Naive thymus-derived CD8-positive, alpha-beta T cell (primary cell): ENCODE data around the gene RBM15B. TPM values are rescaled to one million over a fixed set of nuclear protein-coding genes. Genes with fewer than 3 reads are reported as not detected.

ENCODE experiments used
- ATAC-seq, 2 donors: fragments of 150-1000 bp; cut with Tn5 transposase in 1 of 2; sonication (Bioruptor Pico), chemical (Tn5 transposase) in 1 of 2; 1 replicate in 1 of 2; 2 replicates in 1 of 2; pipeline ENCODE4 v1.10.0; 2021; ENCODE audit warnings: mild to moderate bottlenecking in 2 of 2, moderate library complexity in 2 of 2
- POLR2A ChIA-PET: fragments of 350-600 bp; sonication (Branson Sonifier 250); formaldehyde crosslinking; loops from one replicate; lab custom pipeline; 2021; ENCODE audit warnings: antibody characterized with exemption; lab: Charles Lee
- DNase-seq, 10 donors: peaks; one replicate each; pipeline versions ENCODE4 v3.0.0 to v3.0.0-alpha.2; 2020 to 2022
- H3K27ac Mint-ChIP-seq, 10 donors: one replicate each; pipeline ENCODE4 v1.8.0; 2020 to 2022; ENCODE audit warnings: mild to moderate bottlenecking in 10 of 10, mixed read lengths in 10 of 10, moderate library complexity in 4 of 10, inconsistent platforms in 1 of 10
- H3K27me3 Mint-ChIP-seq, 5 donors: one replicate each; pipeline ENCODE4 v1.8.0; 2021 to 2022; ENCODE audit warnings: mixed read lengths in 5 of 5
- H3K36me3 Mint-ChIP-seq, 3 donors: one replicate each; pipeline ENCODE4 v1.8.0; 2020 to 2022; ENCODE audit warnings: mixed read lengths in 3 of 3, mild to moderate bottlenecking in 2 of 3, inconsistent platforms in 1 of 3
- H3K4me1 Mint-ChIP-seq, 4 donors: one replicate each; pipeline ENCODE4 v1.8.0; 2021 to 2022; ENCODE audit warnings: mixed read lengths in 4 of 4
- H3K4me3 Mint-ChIP-seq, 10 donors: one replicate each; pipeline ENCODE4 v1.8.0; 2020 to 2022; ENCODE audit warnings: mild to moderate bottlenecking in 10 of 10, mixed read lengths in 10 of 10, moderate library complexity in 6 of 10, inconsistent platforms in 1 of 10
- H3K9me3 Mint-ChIP-seq, 9 donors: one replicate each; pipeline ENCODE4 v1.8.0; 2020 to 2022; ENCODE audit warnings: mixed read lengths in 9 of 9, mild to moderate bottlenecking in 3 of 9, inconsistent platforms in 1 of 9, moderate library complexity in 1 of 9
- polyA plus RNA-seq, 3 donors: library from polyadenylated mRNA; unstranded; fragments of 300-500 nt; fragmentation: Illumina TruSeq; gene quantifications; one replicate each; pipeline ENCODE4 v1.2.3, GENCODE V29; 2021
- total RNA-seq, 8 experiments: library from RNA in 2 of 8; stranded (reverse) in 2 of 8; gene quantifications; one replicate each; pipeline ENCODE4 v1.2.3 and lab custom pipeline; 2021 to 2026

The RBM15B gene
- total and polyA plus RNA-seq, 5 experiments from 2014 or later, result 12.9 to 42.0 (median 27.3) TPM

GRCh38 chr3:51434110-51434509 lies 43.0 kb downstream of the RBM15B start:
- H3K4me1 Mint-ChIP-seq, result peaks cover 4 to 9% (median 6%) of the 10 kb centered on the region in 4 donors
- no peak overlapping the region for H3K4me3 Mint-ChIP-seq
- peaks cover 0 to 77% (median 18%) of the 10 kb centered on the region in 3 donors for H3K36me3 Mint-ChIP-seq
- H3K27ac Mint-ChIP-seq, result peak overlapping the region in 2 of 10 donors; percentile 11 to 55
- POLR2A ChIA-PET, result no interaction called here
- DNase-seq (no peak), ATAC-seq (no peak)
- H3K9me3 Mint-ChIP-seq, result no peaks in the 10 kb centered on the region
- no peaks in the 10 kb centered on the region for H3K27me3 Mint-ChIP-seq

GRCh38 chr3:51434746-51435327 lies 43.8 kb downstream of the RBM15B start:
- Mint-ChIP-seq H3K27ac (peak overlapping the region in 2 of 10 donors; percentile 7 to 81), H3K27me3 (no peaks in the 10 kb centered on the region), H3K9me3 (no peaks in the 10 kb centered on the region), H3K36me3 (peaks cover 0 to 78% (median 14%) of the 10 kb centered on the region in 3 donors), H3K4me3 (no peak overlapping the region), H3K4me1 (peaks cover 4 to 9% (median 6%) of the 10 kb centered on the region in 4 donors)
- DNase-seq (peak in 9 of 10 donors; percentile 16 to 75 (median 42)), ATAC-seq (peak; percentile 88 to 89)
- POLR2A ChIA-PET, result no interaction called here

GRCh38 chr3:51436998-51437639 lies 46.0 kb downstream of the RBM15B start:
- POLR2A ChIA-PET, result interaction anchor here (0.7 kb wide), 1 partner anchor 79 kb away, joined by 7 read pairs; no protein-coding TSS in a partner anchor

GRCh38 chr3:51441282-51442030 lies 50.4 kb downstream of the RBM15B start:
- H3K4me1 Mint-ChIP-seq, result peaks cover 3 to 16% (median 14%) of the 10 kb centered on the region in 4 donors
- peak overlapping the region in 8 of 10 donors; percentile 38 to 92 (median 69) for H3K27ac Mint-ChIP-seq
- ATAC-seq, result no peak
- POLR2A ChIA-PET, result no interaction called here
- DNase-seq, result no peak
- H3K4me3 Mint-ChIP-seq, result peak overlapping the region in 2 of 10 donors; percentile 9 to 49
- no peaks in the 10 kb centered on the region for H3K27me3 Mint-ChIP-seq
- H3K9me3 Mint-ChIP-seq, result no peaks in the 10 kb centered on the region
- peaks cover 4 to 64% (median 5%) of the 10 kb centered on the region in 3 donors for H3K36me3 Mint-ChIP-seq

More at GRCh38 chr3:51436998-51437639, 46.0 kb downstream of the RBM15B start:
- peaks cover 7 to 15% (median 14%) of the 10 kb centered on the region in 4 donors for H3K4me1 Mint-ChIP-seq
- peaks cover 5 to 80% (median 10%) of the 10 kb centered on the region in 3 donors for H3K36me3 Mint-ChIP-seq
- no peaks in the 10 kb centered on the region for H3K9me3 Mint-ChIP-seq
- H3K27ac Mint-ChIP-seq, result peak overlapping the region in 2 of 10 donors; percentile 70 to 71
- H3K4me3 Mint-ChIP-seq, result no peak overlapping the region
- DNase-seq (no peak), ATAC-seq (no peak)
- H3K27me3 Mint-ChIP-seq, result no peaks in the 10 kb centered on the region

GRCh38 chr3:51445544-51446280 lies 54.6 kb downstream of the RBM15B start:
- POLR2A ChIA-PET, result no interaction called here
- H3K36me3 Mint-ChIP-seq, result peaks cover 5 to 53% (median 17%) of the 10 kb centered on the region in 3 donors
- DNase-seq, result no peak
- no peak for ATAC-seq
- H3K4me3 Mint-ChIP-seq, result no peak overlapping the region
- no peaks in the 10 kb centered on the region for H3K27me3 Mint-ChIP-seq
- H3K27ac Mint-ChIP-seq, result peak overlapping the region in 4 of 10 donors; percentile 12 to 53 (median 44)
- peaks cover 0 to 4% (median 0%) of the 10 kb centered on the region in 9 donors for H3K9me3 Mint-ChIP-seq
- peaks cover 14 to 32% (median 28%) of the 10 kb centered on the region in 4 donors for H3K4me1 Mint-ChIP-seq

Other genes starting within 250 kb of the RBM15B start
- gene MANF, start 6.0 kb upstream of the RBM15B start, total RNA-seq, result 10 to 100 TPM; 51.1 to 56.2 TPM
- gene MANF, start 6.0 kb upstream of the RBM15B start, polyA plus RNA-seq, result 10 to 100 TPM; 41.6 to 45.3 (median 44.4) TPM
- 10 to 100 TPM; 36.4 TPM for gene DCAF1, start 108.7 kb downstream of the RBM15B start, total RNA-seq
- gene DCAF1, start 108.7 kb downstream of the RBM15B start, polyA plus RNA-seq, result 10 to 100 TPM in 2 of 3 donors, 1 to 10 TPM in 1; 9.1 to 17.4 (median 10.7) TPM
- 10 to 100 TPM; 40.5 to 43.4 TPM for gene RAD54L2, start 147.4 kb downstream of the RBM15B start, total RNA-seq
- 10 to 100 TPM; 14.1 to 15.6 (median 14.7) TPM for gene RAD54L2, start 147.4 kb downstream of the RBM15B start, polyA plus RNA-seq